Measurements from ENCODE around the gene PGAP3. TPM values are rescaled to one million over a fixed set of nuclear protein-coding genes. Genes with fewer than 3 reads are reported as not detected.
A peak's percentile ranks its signal among the peaks of the same experiment; 100 is the strongest.

PGAP3 gene
- total and polyA plus RNA-seq, 2 donors from 2014 or later, result 33.8 to 48.5 TPM

DNA sequence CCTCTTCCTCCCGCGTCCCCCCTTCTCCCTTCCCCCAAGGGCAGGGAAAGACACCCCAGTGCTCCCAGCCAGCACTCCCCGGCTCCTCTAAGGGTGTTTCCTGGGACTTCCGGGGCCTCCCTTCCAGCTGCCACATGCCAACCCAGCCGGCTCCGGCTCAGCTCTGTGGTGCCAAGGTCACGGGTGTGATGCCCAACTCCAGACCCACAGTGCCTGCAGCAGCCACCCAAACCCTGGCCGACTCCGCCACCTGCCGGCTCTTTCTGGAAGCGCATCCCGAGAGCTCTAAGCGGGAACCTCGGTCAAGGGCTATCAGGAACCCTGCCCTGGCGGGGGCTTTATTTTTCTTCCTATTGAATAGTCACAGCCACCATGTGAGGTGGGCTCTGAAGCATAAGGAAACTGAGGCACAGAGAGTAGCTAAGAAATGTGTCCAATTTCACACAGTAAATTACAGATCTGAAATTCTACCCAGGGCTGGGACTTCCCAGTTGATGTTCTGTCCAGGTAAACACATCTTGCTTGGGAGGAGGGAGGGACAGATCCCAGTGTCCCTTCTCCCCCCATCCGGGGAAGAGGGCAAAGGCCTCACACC lies 64.4 kb downstream of the PGAP3 start:
- Histone ChIP-seq H3K27ac (ENCODE audit: low read depth in 2 of 2, low read length in 2 of 2) (no peak overlapping the region), H3K4me3 (ENCODE audit: low read length in 3 of 3) (no peak overlapping the region), H3K4me1 (ENCODE audit: control insufficient read depth in 2 of 3, insufficient read depth in 2 of 3, low read depth in 1 of 3, low read length in 3 of 3) (peaks cover 0 to 11% (median 3%) of the 10 kb centered on the region in 3 donors), H3K27me3 (ENCODE audit: control insufficient read depth, insufficient read depth, low read length) (peaks cover 2% of the 10 kb centered on the region), H3K9ac (ENCODE audit: low read length in 3 of 3) (no peak overlapping the region), H3K36me3 (ENCODE audit: control insufficient read depth in 2 of 3, insufficient read depth in 3 of 3, low read length in 3 of 3) (no peaks in the 10 kb centered on the region), H3K9me3 (ENCODE audit: control insufficient read depth in 2 of 3, insufficient read depth in 1 of 3, low read length in 3 of 3) (no peaks in the 10 kb centered on the region)
- FAIRE-seq (no peak), DNase-seq (peak; percentile 79 to 94 (median 84))
- TF ChIP-seq CTCF (IDR thresholded peaks at IDR 0.05; ENCODE audit: borderline replicate concordance, extremely low read depth, insufficient read depth), result peak; percentile 95
- intact Hi-C loops (cut with DNase I), result loop anchor here (10.0 kb wide), 1 partner anchor 79 kb away; no protein-coding TSS in a partner anchor

- H3K27me3 ChIP-seq (ENCODE audit: control insufficient read depth, insufficient read depth, low read length), result peaks cover 2% of the 10 kb centered on the region
- intact Hi-C loops (cut with DNase I), result loop anchor here (10.0 kb wide), 1 partner anchor 78 kb away; no protein-coding TSS in a partner anchor
- FAIRE-seq, result no peak
- H3K9ac ChIP-seq (ENCODE audit: low read length in 3 of 3), result no peak overlapping the region
- H3K4me3 ChIP-seq (ENCODE audit: low read length in 3 of 3), result no peak overlapping the region
- no peaks in the 10 kb centered on the region for H3K9me3 ChIP-seq (ENCODE audit: control insufficient read depth in 2 of 3, insufficient read depth in 1 of 3, low read length in 3 of 3)
- peaks cover 0 to 11% (median 3%) of the 10 kb centered on the region in 3 donors for H3K4me1 ChIP-seq (ENCODE audit: control insufficient read depth in 2 of 3, insufficient read depth in 2 of 3, low read depth in 1 of 3, low read length in 3 of 3)
- H3K36me3 ChIP-seq (ENCODE audit: control insufficient read depth in 2 of 3, insufficient read depth in 3 of 3, low read length in 3 of 3), result no peaks in the 10 kb centered on the region
- H3K27ac ChIP-seq (ENCODE audit: low read depth in 2 of 2, low read length in 2 of 2), result no peak overlapping the region
- no peak for TF ChIP-seq CTCF (IDR thresholded peaks at IDR 0.05; ENCODE audit: borderline replicate concordance, extremely low read depth, insufficient read depth)
- DNase-seq, result no peak
Measured at GRCh38 chr17:39622380-39623006, 65.4 kb downstream of the PGAP3 start.

- Histone ChIP-seq H3K27ac (ENCODE audit: low read depth in 2 of 2, low read length in 2 of 2) (no peak overlapping the region), H3K27me3 (ENCODE audit: control insufficient read depth, insufficient read depth, low read length) (peaks cover 4% of the 10 kb centered on the region), H3K9me3 (ENCODE audit: control insufficient read depth in 2 of 3, insufficient read depth in 1 of 3, low read length in 3 of 3) (no peaks in the 10 kb centered on the region), H3K4me3 (ENCODE audit: low read length in 3 of 3) (no peak overlapping the region), H3K36me3 (ENCODE audit: control insufficient read depth in 2 of 3, insufficient read depth in 3 of 3, low read length in 3 of 3) (no peaks in the 10 kb centered on the region), H3K9ac (ENCODE audit: low read length in 3 of 3) (no peak overlapping the region), H3K4me1 (ENCODE audit: control insufficient read depth in 2 of 3, insufficient read depth in 2 of 3, low read depth in 1 of 3, low read length in 3 of 3) (peaks cover 0 to 9% (median 3%) of the 10 kb centered on the region in 3 donors)
- FAIRE-seq (peak; percentile 39), DNase-seq (peak; percentile 91 to 94 (median 93))
- peak; percentile 100 for TF ChIP-seq CTCF (IDR thresholded peaks at IDR 0.05; ENCODE audit: borderline replicate concordance, extremely low read depth, insufficient read depth)
- intact Hi-C loops (cut with DNase I), result loop anchor here (10.0 kb wide), 1 partner anchor 77 kb away; no protein-coding TSS in a partner anchor
Measured at GRCh38 chr17:39621523-39622379, 66.1 kb downstream of the PGAP3 start.

Small RNA genes lying within 50 kb of the gene (microRNA-seq; reads per million reads assigned to microRNA genes)
- gene MIR4728, result not detected

Other genes with a start within 250 kb of the PGAP3 start
- gene MED1, start 236.8 kb downstream of the PGAP3 start, total RNA-seq, result 34.6 TPM
- 7.1 TPM for gene MED1, start 236.8 kb downstream of the PGAP3 start, polyA plus RNA-seq (ENCODE audit: insufficient read depth, low read depth, low replicate concordance)
- 55.3 TPM for gene CDK12, start 226.6 kb downstream of the PGAP3 start, total RNA-seq
- 5.6 TPM for gene CDK12, start 226.6 kb downstream of the PGAP3 start, polyA plus RNA-seq (ENCODE audit: insufficient read depth, low read depth, low replicate concordance)
- gene NEUROD2, start 80.1 kb downstream of the PGAP3 start, total RNA-seq, result not detected
- not detected for gene NEUROD2, start 80.1 kb downstream of the PGAP3 start, polyA plus RNA-seq (ENCODE audit: insufficient read depth, low read depth, low replicate concordance)
- gene PPP1R1B, start 61.1 kb downstream of the PGAP3 start, total RNA-seq, result 31.1 TPM
- gene PPP1R1B, start 61.1 kb downstream of the PGAP3 start, polyA plus RNA-seq (ENCODE audit: insufficient read depth, low read depth, low replicate concordance), result 22.9 TPM
- 47.6 TPM for gene STARD3, start 50.9 kb downstream of the PGAP3 start, total RNA-seq
- gene STARD3, start 50.9 kb downstream of the PGAP3 start, polyA plus RNA-seq (ENCODE audit: insufficient read depth, low read depth, low replicate concordance), result 32.1 TPM
- gene TCAP, start 22.7 kb downstream of the PGAP3 start, total RNA-seq, result 1.5 TPM
- gene TCAP, start 22.7 kb downstream of the PGAP3 start, polyA plus RNA-seq (ENCODE audit: insufficient read depth, low read depth, low replicate concordance), result 1.7 TPM
- 8.2 TPM for gene PNMT, start 19.6 kb downstream of the PGAP3 start, total RNA-seq
- 2.0 TPM for gene PNMT, start 19.6 kb downstream of the PGAP3 start, polyA plus RNA-seq (ENCODE audit: insufficient read depth, low read depth, low replicate concordance)
- 186 TPM for gene ERBB2, start 12.0 kb upstream of the PGAP3 start, total RNA-seq
- gene ERBB2, start 12.0 kb upstream of the PGAP3 start, polyA plus RNA-seq (ENCODE audit: insufficient read depth, low read depth, low replicate concordance), result 76.5 TPM
- 51.6 TPM for gene MIEN1, start 42.5 kb upstream of the PGAP3 start, total RNA-seq
- 186 TPM for gene MIEN1, start 42.5 kb upstream of the PGAP3 start, polyA plus RNA-seq (ENCODE audit: insufficient read depth, low read depth, low replicate concordance)
- gene GRB7, start 49.9 kb upstream of the PGAP3 start, total RNA-seq, result 72.5 TPM
- 20.9 TPM for gene GRB7, start 49.9 kb upstream of the PGAP3 start, polyA plus RNA-seq (ENCODE audit: insufficient read depth, low read depth, low replicate concordance)
- 10.2 TPM for gene IKZF3, start 176.3 kb upstream of the PGAP3 start, total RNA-seq
- gene IKZF3, start 176.3 kb upstream of the PGAP3 start, polyA plus RNA-seq (ENCODE audit: insufficient read depth, low read depth, low replicate concordance), result 0.09 TPM
- not detected for gene ZPBP2, start 180.1 kb upstream of the PGAP3 start, total RNA-seq
- not detected for gene ZPBP2, start 180.1 kb upstream of the PGAP3 start, polyA plus RNA-seq (ENCODE audit: insufficient read depth, low read depth, low replicate concordance)
- 5.6 TPM for gene GSDMB, start 230.6 kb upstream of the PGAP3 start, total RNA-seq
- gene GSDMB, start 230.6 kb upstream of the PGAP3 start, polyA plus RNA-seq (ENCODE audit: insufficient read depth, low read depth, low replicate concordance), result 3.5 TPM
- gene ORMDL3, start 239.5 kb upstream of the PGAP3 start, total RNA-seq, result 48.8 TPM
- 85.9 TPM for gene ORMDL3, start 239.5 kb upstream of the PGAP3 start, polyA plus RNA-seq (ENCODE audit: insufficient read depth, low read depth, low replicate concordance)
- gene LRRC3C, start 239.7 kb upstream of the PGAP3 start, total RNA-seq, result not detected
- gene LRRC3C, start 239.7 kb upstream of the PGAP3 start, polyA plus RNA-seq (ENCODE audit: insufficient read depth, low read depth, low replicate concordance), result not detected

All from kidney (tissue), 14 donors.